ENCODE results near the gene TMEM37. TPM values are rescaled to one million over a fixed set of nuclear protein-coding genes. Genes with fewer than 3 reads are reported as not detected.

TMEM37 gene
- total RNA-seq, 1 donor from 2014 or later = 0.51 TPM

GRCh38 chr2:119419065-119419464 is 12.6 kb upstream of the TMEM37 start:
- Mint-ChIP-seq H3K4me3 (no peak overlapping the region), H3K27me3 (peaks cover 24% of the 10 kb centered on the region), H3K27ac (no peak overlapping the region), H3K9me3 (peaks cover 5% of the 10 kb centered on the region), H3K36me3 (ENCODE audit: low read depth) (no peaks in the 10 kb centered on the region), H3K4me1 (peaks cover 17% of the 10 kb centered on the region)
- ChIA-PET CTCF (no interaction called here), POLR2A (no interaction called here)
- TF ChIP-seq CTCF (IDR thresholded peaks at IDR 0.05) = no peak
- DNase-seq (no peak), ATAC-seq (ENCODE audit: low read depth) (no peak)
- intact Hi-C loops (cut with micrococcal nuclease) = no loop called here

GRCh38 chr2:119419803-119420508 is 11.7 kb upstream of the TMEM37 start:
- ChIA-PET CTCF (no interaction called here), POLR2A (no interaction called here)
- Mint-ChIP-seq H3K36me3 (ENCODE audit: low read depth) (no peaks in the 10 kb centered on the region), H3K27ac (no peak overlapping the region), H3K9me3 (peaks cover 5% of the 10 kb centered on the region), H3K4me1 (peaks cover 11% of the 10 kb centered on the region), H3K27me3 (peaks cover 30% of the 10 kb centered on the region), H3K4me3 (no peak overlapping the region)
- intact Hi-C loops (cut with micrococcal nuclease) = no loop called here
- ATAC-seq (ENCODE audit: low read depth) (no peak), DNase-seq (no peak)
- TF ChIP-seq CTCF (IDR thresholded peaks at IDR 0.05) = no peak

- DNase-seq (no peak), ATAC-seq (ENCODE audit: low read depth) (no peak)
- ChIA-PET CTCF (interaction anchor here (0.6 kb wide), 2 partner anchors 15 to 238 kb away, joined by 3 to 5 read pairs; no protein-coding TSS in a partner anchor), POLR2A (no interaction called here)
- intact Hi-C loops (cut with micrococcal nuclease) = no loop called here
- H3K36me3 Mint-ChIP-seq (ENCODE audit: low read depth) = no peaks in the 10 kb centered on the region
- TF ChIP-seq CTCF (IDR thresholded peaks at IDR 0.05) = no peak
- peaks cover 4% of the 10 kb centered on the region for H3K4me1 Mint-ChIP-seq
- no peak overlapping the region for H3K27ac Mint-ChIP-seq
- peaks cover 5% of the 10 kb centered on the region for H3K9me3 Mint-ChIP-seq
- no peak overlapping the region for H3K4me3 Mint-ChIP-seq
- H3K27me3 Mint-ChIP-seq = peaks cover 39% of the 10 kb centered on the region
Measured at GRCh38 chr2:119421304-119421703, 10.3 kb upstream of the TMEM37 start.

DNA sequence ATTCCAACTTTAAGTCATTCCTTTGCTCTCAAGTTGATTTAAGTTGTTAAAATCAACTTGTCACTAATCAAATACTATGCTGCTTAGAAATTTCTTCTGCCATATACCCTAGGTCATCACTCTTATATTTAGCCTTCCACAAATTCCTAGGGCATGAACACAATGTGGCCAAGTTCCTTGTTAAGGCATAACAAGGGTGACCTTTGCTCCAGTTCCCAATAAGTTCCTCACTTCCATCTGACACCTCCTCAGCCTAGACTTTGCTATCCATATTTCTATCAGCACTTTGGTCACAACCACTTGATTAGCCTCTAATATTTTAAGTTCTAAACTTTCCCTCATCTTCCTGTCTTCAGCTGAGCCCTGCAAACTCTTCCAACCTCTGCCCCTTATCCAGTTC is 9.9 kb upstream of the TMEM37 start:
- H3K27ac Mint-ChIP-seq = no peak overlapping the region
- intact Hi-C loops (cut with micrococcal nuclease) = no loop called here
- H3K36me3 Mint-ChIP-seq (ENCODE audit: low read depth) = no peaks in the 10 kb centered on the region
- no peak for DNase-seq
- ChIA-PET POLR2A (no interaction called here), CTCF (interaction anchor here (0.6 kb wide), 1 partner anchor 15 kb away, joined by 3 read pairs; no protein-coding TSS in a partner anchor)
- peaks cover 5% of the 10 kb centered on the region for H3K9me3 Mint-ChIP-seq
- no peak for TF ChIP-seq CTCF (IDR thresholded peaks at IDR 0.05)
- no peak for ATAC-seq (ENCODE audit: low read depth)
- H3K27me3 Mint-ChIP-seq = peaks cover 41% of the 10 kb centered on the region
- no peaks in the 10 kb centered on the region for H3K4me1 Mint-ChIP-seq
- no peak overlapping the region for H3K4me3 Mint-ChIP-seq

DNA sequence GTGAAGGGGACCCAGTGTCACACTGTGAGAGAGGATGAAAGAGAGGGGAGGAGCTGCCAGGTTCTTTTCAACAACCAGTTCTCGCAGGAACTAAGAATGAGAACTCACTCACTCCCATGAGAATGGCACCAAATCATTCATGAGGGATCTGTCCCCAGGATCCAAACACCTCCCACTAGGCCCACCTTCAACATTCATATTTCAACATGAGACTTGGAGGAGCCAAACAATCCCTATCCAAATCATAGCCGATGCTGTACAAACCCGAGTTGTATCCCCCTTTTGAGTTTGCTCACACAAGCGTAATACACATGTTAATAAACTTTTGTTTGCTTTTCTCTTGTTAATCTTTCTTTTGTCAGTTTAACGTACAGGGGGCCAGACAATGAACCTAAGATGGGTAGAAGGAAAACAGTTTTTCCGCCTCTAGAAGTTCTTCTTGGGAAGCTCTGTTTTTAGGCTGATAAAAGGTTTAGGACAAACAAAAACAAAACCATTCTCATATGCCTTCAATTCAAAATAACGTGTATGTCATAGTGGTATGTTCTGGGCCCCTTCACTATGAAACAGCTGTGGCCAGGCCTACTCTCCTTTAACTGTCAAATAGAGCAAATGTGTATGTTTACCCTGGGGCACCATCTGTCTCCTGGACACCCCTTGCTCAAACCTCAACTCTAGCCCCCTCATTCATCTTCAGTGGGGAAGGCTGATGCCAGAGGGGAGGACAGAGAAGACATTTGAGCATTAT is 9.1 kb upstream of the TMEM37 start:
- intact Hi-C loops (cut with micrococcal nuclease) = no loop called here
- H3K36me3 Mint-ChIP-seq (ENCODE audit: low read depth) = no peaks in the 10 kb centered on the region
- no peak overlapping the region for H3K27ac Mint-ChIP-seq
- H3K4me3 Mint-ChIP-seq = no peak overlapping the region
- DNase-seq (no peak), ATAC-seq (ENCODE audit: low read depth) (no peak)
- POLR2A ChIA-PET = no interaction called here
- CTCF ChIA-PET = no interaction called here
- no peaks in the 10 kb centered on the region for H3K4me1 Mint-ChIP-seq
- H3K9me3 Mint-ChIP-seq = peaks cover 5% of the 10 kb centered on the region
- peaks cover 45% of the 10 kb centered on the region for H3K27me3 Mint-ChIP-seq
- no peak for TF ChIP-seq CTCF (IDR thresholded peaks at IDR 0.05)

Data from activated B cell treated with CpG ODN at 0.5 μM for 24 hours (primary cell).